Vagina (tissue), 2 donors: ENCODE measurements around the gene OVAAL.

ENCODE experiments used
- CTCF ChIP-seq, 3 experiments: fragments of 450-650 bp in 2 of 3; fragments of 200-600 bp in 1 of 3; sonication (generic) in 1 of 3; IDR thresholded peaks; one replicate each; pipeline ENCODE4 v1.5.1; 2017 to 2019; ENCODE audit warnings: antibody characterized with exemption in 3 of 3, mild to moderate bottlenecking in 2 of 3, moderate library complexity in 2 of 3
- POLR2A ChIP-seq, 2 donors: fragments of 450-650 bp; IDR thresholded peaks; one replicate each; pipeline ENCODE4 v1.6.1; 2017; ENCODE audit warnings: antibody characterized with exemption in 2 of 2, mild to moderate bottlenecking in 2 of 2, moderate library complexity in 2 of 2

- TF ChIP-seq CTCF (IDR thresholded peaks at IDR 0.05): no peak
- no peak for TF ChIP-seq POLR2A (IDR thresholded peaks at IDR 0.05)
Measured at GRCh38 chr1:180611016-180611930, 52.5 kb downstream of the OVAAL start.
